ENCODE results near the gene KPNA6. TPM values are rescaled to one million over a fixed set of nuclear protein-coding genes. Genes with fewer than 3 reads are reported as not detected.
A peak's percentile ranks its signal among the peaks of the same experiment; 100 is the strongest.
"Not testable (repeated sequence)": the region's sequence is repeated elsewhere in the genome, so short reads cannot be mapped to it uniquely, and the experiment has no call there.

The KPNA6 gene
- total RNA-seq, 2 experiments from 2014 or later, result 19.5 to 36.3 TPM

- H4K20me1 ChIP-seq (ENCODE audit: insufficient read depth, low read length), result no peaks in the 10 kb centered on the region
- no peak overlapping the region for H3K4me2 ChIP-seq (ENCODE audit: low read length)
- H3K27ac ChIP-seq (ENCODE audit: low read depth, low read length, poor library complexity, severe bottlenecking), result no peak overlapping the region
- TF ChIP-seq CTCF (conservative IDR thresholded peaks at IDR 0.05; ENCODE audit: low read length) (no peak), EZH2phosphoT487 (IDR thresholded peaks at IDR 0.05; ENCODE audit: borderline replicate concordance, low read depth, low read length) (no peak)
- ChIA-PET POLR2A (interaction anchor here (0.6 to 2.3 kb wide), 5 partner anchors 11 to 902 kb away, joined by 3 to 8 read pairs (median 4); partner anchors contain the start of genes RNF19B and TMEM39B), CTCF (ENCODE audit: unreplicated experiment) (interaction anchor here (1.1 kb wide), 1 partner anchor 24 kb away, joined by 4 read pairs; no protein-coding TSS in a partner anchor)
- H3K9me2 ChIP-seq (ENCODE audit: insufficient read depth, low read length), result no peaks in the 10 kb centered on the region
- peaks cover 6% of the 10 kb centered on the region for H3K4me1 ChIP-seq (ENCODE audit: insufficient read depth, low read length, poor library complexity, severe bottlenecking)
- no peak for DNase-seq (ENCODE audit: low spot score)
- intact Hi-C loops (cut with micrococcal nuclease; ENCODE audit: unreplicated experiment), result loop anchor here (2.0 to 10.0 kb wide), 3 partner anchors 86 to 248 kb away; partner anchors contain the start of gene SPOCD1
- H3K9me3 ChIP-seq (ENCODE audit: low read length), result no peaks in the 10 kb centered on the region
- no TSS peak for BruUV-seq (replicated peaks)
- H3K4me3 ChIP-seq (ENCODE audit: low read depth, low read length, poor library complexity, severe bottlenecking), result no peak overlapping the region
- H3K79me2 ChIP-seq (ENCODE audit: insufficient read depth, low read depth, low read length), result no peaks in the 10 kb centered on the region
- no peak overlapping the region for H2AFZ ChIP-seq (ENCODE audit: low read length)
- H3K36me3 ChIP-seq (ENCODE audit: insufficient read depth, low read length), result peaks cover 53% of the 10 kb centered on the region
Observed at GRCh38 chr1:32062867-32063230, 45.0 kb upstream of the KPNA6 start.

GRCh38 chr1:32063261-32063681, 44.6 kb upstream of the KPNA6 start:
- H3K27ac ChIP-seq (ENCODE audit: low read depth, low read length, poor library complexity, severe bottlenecking), result no peak overlapping the region
- H3K36me3 ChIP-seq (ENCODE audit: insufficient read depth, low read length), result peaks cover 49% of the 10 kb centered on the region
- TF ChIP-seq EZH2phosphoT487 (IDR thresholded peaks at IDR 0.05; ENCODE audit: borderline replicate concordance, low read depth, low read length), result no peak
- TF ChIP-seq CTCF (conservative IDR thresholded peaks at IDR 0.05; ENCODE audit: low read length), result peak; percentile 83
- H3K9me3 ChIP-seq (ENCODE audit: low read length), result no peaks in the 10 kb centered on the region
- no peak overlapping the region for H3K4me2 ChIP-seq (ENCODE audit: low read length)
- H4K20me1 ChIP-seq (ENCODE audit: insufficient read depth, low read length), result no peaks in the 10 kb centered on the region
- intact Hi-C loops (cut with micrococcal nuclease; ENCODE audit: unreplicated experiment), result loop anchor here (2.0 to 10.0 kb wide), 3 partner anchors 86 to 248 kb away; partner anchors contain the start of gene SPOCD1
- H3K9me2 ChIP-seq (ENCODE audit: insufficient read depth, low read length), result no peaks in the 10 kb centered on the region
- peak; percentile 61 for DNase-seq (ENCODE audit: low spot score)
- CTCF ChIA-PET (ENCODE audit: unreplicated experiment), result interaction anchor here (1.1 kb wide), 1 partner anchor 25 kb away, joined by 4 read pairs; no protein-coding TSS in a partner anchor
- POLR2A ChIA-PET, result interaction anchor here (1.1 to 2.3 kb wide), 3 partner anchors 10 to 86 kb away, joined by 3 to 7 read pairs (median 3); partner anchors contain the start of gene TMEM39B
- no peak overlapping the region for H3K4me3 ChIP-seq (ENCODE audit: low read depth, low read length, poor library complexity, severe bottlenecking)
- no TSS peak for BruUV-seq (replicated peaks)
- no peak overlapping the region for H2AFZ ChIP-seq (ENCODE audit: low read length)
- H3K79me2 ChIP-seq (ENCODE audit: insufficient read depth, low read depth, low read length), result no peaks in the 10 kb centered on the region
- H3K4me1 ChIP-seq (ENCODE audit: insufficient read depth, low read length, poor library complexity, severe bottlenecking), result peaks cover 6% of the 10 kb centered on the region

GRCh38 chr1:32065613-32066488, 42.0 kb upstream of the KPNA6 start:
- H3K79me2 ChIP-seq (ENCODE audit: insufficient read depth, low read depth, low read length); H3K27ac ChIP-seq (ENCODE audit: low read depth, low read length, poor library complexity, severe bottlenecking); BruUV-seq (replicated peaks); CTCF ChIA-PET (ENCODE audit: unreplicated experiment); H3K4me1 ChIP-seq (ENCODE audit: insufficient read depth, low read length, poor library complexity, severe bottlenecking); H3K4me2 ChIP-seq (ENCODE audit: low read length); H2AFZ ChIP-seq (ENCODE audit: low read length); H3K9me2 ChIP-seq (ENCODE audit: insufficient read depth, low read length); H4K20me1 ChIP-seq (ENCODE audit: insufficient read depth, low read length); DNase-seq (ENCODE audit: low spot score); H3K9me3 ChIP-seq (ENCODE audit: low read length); H3K4me3 ChIP-seq (ENCODE audit: low read depth, low read length, poor library complexity, severe bottlenecking): not testable (repeated sequence)
- intact Hi-C loops (cut with micrococcal nuclease; ENCODE audit: unreplicated experiment), result loop anchor here (10.0 kb wide), 1 partner anchor 251 kb away; the partner anchor contains the start of gene SPOCD1
- POLR2A ChIA-PET, result interaction anchor here (0.6 to 1.1 kb wide), 4 partner anchors 10 to 250 kb away, joined by 3 to 5 read pairs (median 4); no protein-coding TSS in a partner anchor
- peaks cover 23% of the 10 kb centered on the region for H3K36me3 ChIP-seq (ENCODE audit: insufficient read depth, low read length)
